Measurements from ENCODE around the gene PLPP3.

The PLPP3 gene

DNA sequence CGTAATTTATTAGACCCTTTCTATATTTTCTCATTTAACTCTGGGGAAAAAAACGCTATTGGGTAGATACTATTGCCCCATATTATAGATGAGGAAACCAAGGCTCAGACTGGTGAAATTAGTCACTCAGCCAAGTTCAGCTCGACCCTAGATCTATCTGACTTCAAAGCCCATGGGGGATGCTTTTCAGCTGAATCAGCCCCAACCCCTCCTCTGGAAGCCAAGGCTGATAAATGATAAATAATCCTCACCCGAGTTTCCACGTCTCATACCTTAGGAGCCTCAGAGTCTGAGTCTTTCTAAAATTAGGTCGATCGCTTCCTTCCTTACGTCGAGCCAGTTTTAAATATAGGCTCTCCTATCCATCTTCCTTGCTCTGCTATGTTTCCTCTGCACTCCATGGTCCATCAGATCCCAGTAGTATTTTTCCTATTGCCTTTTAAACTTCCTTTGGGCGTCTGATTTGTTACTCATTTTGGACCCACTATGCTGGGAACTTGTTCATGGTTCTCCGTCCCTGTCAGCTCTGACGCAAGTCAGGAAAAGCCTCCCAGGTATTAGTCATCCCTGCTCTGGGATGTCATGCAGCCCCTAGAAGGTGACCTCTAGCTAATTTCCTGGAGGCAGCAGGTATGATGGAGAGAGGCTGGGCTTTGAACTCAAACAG lies 122.8 kb downstream of the PLPP3 start:
- DNase-seq = no peak

DNA sequence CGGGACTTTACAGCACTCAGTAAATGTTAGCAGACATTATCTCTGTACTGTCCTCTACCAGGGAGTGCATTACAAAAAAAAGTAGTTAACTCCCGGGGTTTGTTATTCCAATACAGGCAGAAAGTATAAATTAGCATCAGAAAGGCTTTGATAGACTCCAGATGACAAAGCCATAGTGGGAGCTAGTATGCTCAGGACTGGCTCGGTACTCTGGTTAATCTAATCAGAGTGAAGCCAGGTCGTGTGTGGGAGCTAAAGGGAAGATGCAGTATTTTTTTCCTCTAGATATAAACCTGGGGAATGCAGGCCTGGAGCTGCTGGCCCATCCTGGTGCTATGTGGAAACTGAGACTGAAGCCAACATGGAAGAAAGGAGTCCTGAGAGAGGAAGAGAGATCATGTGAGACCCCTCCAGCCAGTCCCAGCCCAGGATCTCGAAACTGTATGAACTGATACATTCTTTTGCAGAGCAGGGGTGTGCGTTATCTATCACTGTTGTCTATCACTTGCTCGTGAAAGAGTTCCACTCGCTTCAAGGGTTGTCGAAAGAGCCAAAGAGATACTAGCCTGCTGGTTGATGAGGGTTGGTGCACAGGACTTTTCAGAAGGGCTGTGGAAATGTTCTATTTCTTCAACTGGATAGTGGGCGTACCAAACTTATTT lies 125.8 kb downstream of the PLPP3 start:
- no peak for DNase-seq

DNA sequence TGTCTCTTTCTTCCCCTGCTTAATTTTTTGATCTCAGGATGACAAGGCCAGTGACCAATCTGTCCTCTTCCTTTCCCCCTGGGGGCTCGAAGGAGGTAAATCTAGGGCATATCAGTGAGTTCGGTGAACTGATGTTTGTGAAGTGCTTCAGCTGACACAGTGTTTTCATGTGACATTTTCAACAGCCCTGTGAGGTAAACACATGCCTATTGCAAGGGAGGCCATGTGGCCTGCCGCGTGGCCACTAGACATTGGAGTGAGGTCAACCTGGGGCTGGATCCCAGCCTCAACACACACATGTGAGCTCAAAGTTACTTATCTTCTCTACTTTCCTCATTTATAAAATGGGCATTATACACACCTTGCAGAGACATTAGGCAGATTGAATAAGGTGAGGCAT lies 126.3 kb downstream of the PLPP3 start:
- DNase-seq = no peak

DNA sequence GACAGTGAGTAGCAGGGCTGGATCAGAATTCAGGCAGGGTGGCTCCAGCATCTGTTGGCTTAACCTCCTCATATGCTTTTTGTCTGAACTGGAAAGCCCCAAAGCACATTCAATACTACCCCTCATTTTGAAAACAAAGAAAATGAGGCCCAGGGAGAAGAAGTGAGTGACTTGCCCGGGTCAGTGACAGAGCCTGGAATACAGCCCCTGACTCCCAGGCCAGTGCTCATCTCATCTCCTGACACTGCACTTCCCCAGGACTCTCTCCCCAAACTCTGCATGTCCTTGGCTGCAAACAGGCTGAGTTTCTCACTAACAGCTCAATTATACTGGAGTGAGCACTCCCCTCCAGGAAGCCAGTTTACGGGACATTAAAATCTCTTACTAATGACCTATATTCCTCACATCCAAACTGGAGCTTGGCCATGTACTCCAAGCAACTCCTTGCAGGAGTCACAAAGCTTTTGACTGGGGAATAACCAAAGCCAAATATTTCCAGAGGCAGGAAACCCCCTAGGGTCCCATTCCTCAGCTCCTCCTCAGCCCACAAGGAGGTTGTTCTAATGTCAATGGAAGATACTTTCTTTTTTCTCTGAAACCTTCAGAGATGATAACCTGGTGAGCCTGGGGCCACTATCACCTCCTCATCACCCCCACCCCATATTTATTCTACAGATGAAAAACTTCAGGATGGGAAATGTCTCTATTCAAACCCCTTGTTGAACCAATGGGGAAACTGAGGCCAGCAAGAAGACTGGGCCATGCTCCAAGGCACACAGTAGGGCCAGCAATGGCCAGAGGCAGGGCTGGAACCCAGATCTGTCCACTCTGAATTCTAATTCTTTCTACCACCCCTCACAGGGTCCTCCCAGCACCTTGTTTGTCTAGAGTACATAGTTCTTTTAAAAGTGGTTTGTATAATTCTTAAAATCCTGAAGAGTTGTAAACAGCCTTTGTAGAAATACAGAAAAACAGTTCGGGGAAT lies 127.0 kb downstream of the PLPP3 start:
- no peak for DNase-seq

DNA sequence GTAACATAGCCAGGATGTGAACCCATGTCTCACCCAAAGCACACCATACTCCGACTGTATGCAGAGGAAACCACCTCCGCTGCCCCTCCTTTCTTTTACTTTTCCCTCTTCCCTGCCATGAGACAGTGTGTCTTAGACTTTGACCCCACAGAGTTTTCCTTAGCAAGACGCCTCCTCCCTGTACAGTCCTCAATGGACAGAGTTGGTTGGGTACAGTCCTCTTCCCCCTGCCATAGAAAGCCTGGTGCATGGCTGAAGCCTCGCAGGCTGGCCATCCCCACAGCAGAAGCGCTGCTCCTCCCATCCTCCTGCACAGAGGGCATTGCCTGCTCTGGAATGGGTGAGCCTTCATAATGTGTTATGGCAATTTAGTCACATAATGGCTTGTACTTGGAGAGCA lies 127.9 kb downstream of the PLPP3 start:
- no peak for DNase-seq

DNA sequence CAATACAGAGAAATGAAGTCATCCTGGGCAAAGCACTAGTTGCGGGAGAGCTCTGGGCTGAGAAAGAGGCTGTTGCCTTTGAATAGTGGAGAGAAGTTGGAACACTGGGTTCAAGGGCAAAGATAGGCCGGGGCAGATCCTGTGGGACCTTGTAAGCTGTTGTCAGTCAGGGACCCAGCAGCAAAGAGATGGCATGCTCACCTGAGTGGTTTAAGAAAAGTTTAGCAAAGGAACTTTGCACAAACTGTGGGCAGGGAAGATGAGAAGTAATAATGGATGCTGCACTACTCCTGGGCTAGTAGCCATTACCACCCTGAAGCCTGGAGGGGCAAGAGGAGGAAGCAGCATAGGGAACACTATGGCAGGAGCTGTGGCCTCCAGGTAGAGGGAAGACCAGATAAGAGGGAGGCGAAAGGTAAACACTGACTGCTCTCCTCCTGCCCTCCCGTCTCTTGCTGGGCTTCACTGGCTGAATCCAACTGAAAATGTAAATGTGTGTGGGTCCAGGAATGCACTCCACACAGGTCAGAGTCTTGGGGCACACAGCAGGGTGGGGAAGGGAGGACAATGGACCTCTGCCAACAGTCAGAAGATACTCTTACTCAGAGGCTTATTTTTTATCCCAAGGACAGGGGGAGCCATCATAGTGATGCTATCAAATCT lies 129.2 kb downstream of the PLPP3 start:
- DNase-seq = no peak

DNA sequence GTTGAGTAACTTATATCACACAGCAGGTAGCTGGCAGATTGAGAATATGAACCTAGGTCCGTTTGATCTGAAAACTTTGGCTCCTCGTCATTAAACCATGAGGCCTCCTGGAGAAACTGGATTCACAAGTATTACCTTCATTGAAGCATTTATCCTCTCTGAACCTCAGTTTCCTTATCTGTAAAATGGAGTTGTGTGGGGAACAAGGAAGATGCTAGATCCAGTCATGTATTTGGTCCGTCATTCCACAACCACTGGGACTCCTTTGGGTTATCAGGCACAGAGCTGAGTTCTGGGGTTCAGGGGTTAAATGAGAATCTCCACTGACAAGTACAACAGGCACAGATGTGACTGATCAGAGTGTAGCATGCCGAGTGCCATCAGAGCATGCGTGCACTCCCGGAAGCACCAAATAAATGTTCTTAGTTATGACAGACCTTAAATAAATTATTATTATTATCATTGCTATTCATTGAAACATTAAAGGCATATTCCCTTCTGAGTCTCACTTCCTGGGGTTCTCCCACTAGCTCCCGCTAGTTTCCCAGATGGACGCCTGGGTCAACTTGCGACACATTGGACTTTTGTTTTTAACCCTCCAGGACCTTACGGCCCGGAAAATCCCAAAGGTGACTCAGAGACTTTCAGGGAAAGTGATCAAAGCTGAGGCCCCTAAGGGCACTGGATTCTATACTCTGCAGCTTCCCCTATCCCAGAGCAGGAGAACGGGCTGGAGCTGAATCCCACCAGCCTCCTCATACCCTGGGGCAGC lies 130.6 kb downstream of the PLPP3 start:
- DNase-seq = no peak

DNA sequence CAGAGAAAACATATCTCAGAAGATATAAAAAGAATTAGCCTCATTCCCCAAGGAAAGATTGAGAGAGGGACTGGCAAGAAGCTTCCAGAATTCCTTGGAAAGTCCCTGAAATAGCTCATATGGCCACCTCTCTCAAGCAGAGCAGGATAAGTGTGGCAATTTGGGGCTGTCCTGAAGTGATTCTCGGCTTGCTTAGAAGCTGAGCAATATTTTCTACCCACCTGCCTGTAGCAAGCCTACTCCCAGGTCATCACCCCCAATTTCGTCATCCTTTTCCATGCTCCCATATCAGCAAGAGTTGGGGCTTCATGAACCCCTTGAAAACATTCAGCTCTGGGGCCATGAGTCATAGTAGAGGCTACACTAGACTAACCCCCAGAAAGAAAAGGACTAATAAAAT lies 131.5 kb downstream of the PLPP3 start:
- no peak for DNase-seq

DNA sequence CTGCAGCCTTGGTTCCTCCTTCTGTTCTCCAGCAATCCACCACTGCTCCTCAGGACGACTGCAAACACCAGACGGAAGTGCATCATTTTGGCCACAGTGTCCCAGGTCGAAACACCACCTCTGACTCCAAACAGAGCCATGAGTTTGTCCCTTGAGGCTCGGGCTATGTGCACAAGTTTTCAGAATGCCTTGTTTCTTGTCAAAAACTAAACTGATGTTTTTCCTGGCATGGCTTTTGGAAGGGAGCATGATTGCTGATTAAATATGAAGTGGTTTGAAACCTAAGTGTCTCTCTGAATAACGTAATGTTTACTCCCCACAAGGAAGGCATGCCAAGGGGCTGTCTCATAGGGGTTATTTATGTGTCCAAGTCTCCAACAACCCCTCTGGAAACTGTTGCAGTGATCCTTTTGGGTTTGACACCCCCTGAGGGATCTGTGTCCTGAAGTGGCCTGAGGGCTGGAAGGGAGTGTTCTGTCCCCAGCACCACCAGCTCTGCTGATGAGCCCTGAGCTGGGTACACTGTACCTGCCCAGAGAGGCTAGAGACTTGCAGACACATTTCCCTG lies 132.7 kb downstream of the PLPP3 start:
- no peak for DNase-seq

DNA sequence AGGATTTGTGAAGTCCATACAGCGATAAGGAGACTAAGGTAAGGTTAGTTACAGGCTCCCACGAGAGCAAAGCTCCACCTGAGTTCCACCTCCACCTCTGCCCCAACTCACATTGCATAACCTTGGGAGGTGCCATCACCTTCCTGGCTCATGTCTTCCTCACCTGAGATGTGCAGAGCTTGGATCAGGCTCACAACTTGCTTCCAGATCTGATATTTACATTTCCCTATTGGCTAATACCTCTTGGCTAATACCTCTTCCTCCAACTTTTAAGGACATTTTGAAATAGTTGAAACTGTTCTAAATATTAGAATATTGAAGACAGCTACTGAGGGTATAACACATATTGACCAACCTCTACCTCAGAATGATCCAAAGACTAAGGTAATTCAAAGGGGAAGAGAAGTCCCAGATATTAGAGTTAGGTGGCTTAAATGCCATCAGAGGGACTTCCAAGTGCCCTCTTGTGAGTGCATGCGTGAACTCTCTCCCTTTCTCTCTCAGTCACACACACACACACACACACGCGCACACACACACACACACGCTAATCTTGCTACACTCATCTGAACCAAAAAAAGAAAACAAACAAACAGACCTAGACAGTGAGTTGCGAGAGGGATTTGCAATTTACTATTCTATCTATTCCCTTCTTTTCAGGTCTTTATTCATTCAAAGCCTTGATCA lies 134.3 kb downstream of the PLPP3 start:
- no peak for DNase-seq

All from central memory CD4-positive, alpha-beta T cell (primary cell).